ENCODE data around the gene COPG1. TPM values are rescaled to one million over a fixed set of nuclear protein-coding genes. Genes with fewer than 3 reads are reported as not detected.

Gene COPG1
- total RNA-seq, 5 donors from 2014 or later (not counting 1 experiment from before 2014, with no cell fraction given) = 96.0 to 139 (median 116) TPM

- ChIA-PET POLR2A (interaction anchor here (0.5 to 4.2 kb wide), 8 partner anchors 14 to 556 kb away, joined by 3 to 21 read pairs (median 4); partner anchors contain the start of gene COPG1 (in 1 of the 2)), CTCF (interaction anchor here in 1 of 2 donors (0.6 to 2.4 kb wide), 5 partner anchors 23 to 309 kb away, joined by 3 to 12 read pairs (median 4); partner anchors contain the start of gene COPG1)
- Mint-ChIP-seq H3K4me1 (peaks cover 44 to 62% (median 49%) of the 10 kb centered on the region in 3 donors), H3K36me3 (peaks cover 18% of the 10 kb centered on the region), H3K9me3 (no peaks in the 10 kb centered on the region), H3K4me3 (peak overlapping the region; percentile 83 to 96 (median 94)), H3K27me3 (no peaks in the 10 kb centered on the region), H3K27ac (peak overlapping the region; percentile 95 to 96)
- Histone ChIP-seq H3K27me3 (replicated peaks in 1 of 2; ENCODE audit: control insufficient read depth in 2 of 2, extremely low read depth in 1 of 2, insufficient read depth in 2 of 2, low read length in 1 of 2) (no peaks in the 10 kb centered on the region), H3K27ac (ENCODE audit: low read length) (peak overlapping the region; percentile 95), H3K9me3 (no peaks in the 10 kb centered on the region), H3K4me1 (ENCODE audit: control insufficient read depth in 1 of 2, extremely low read depth in 1 of 2, insufficient read depth in 2 of 2, low read length in 2 of 2) (peaks cover 6 to 38% of the 10 kb centered on the region in 2 experiments), H3K4me3 (ENCODE audit: control insufficient read depth in 1 of 2, extremely low read depth in 1 of 2, low read length in 1 of 2) (peak overlapping the region; percentile 84 to 94), H3K36me3 (ENCODE audit: control insufficient read depth in 2 of 2, extremely low read depth in 1 of 2, insufficient read depth in 1 of 2, low read length in 1 of 2) (peaks cover 3 to 30% of the 10 kb centered on the region in 2 donors)
- DNase-seq (peak in 34 of 35 experiments; percentile 13 to 68 (median 30)), ATAC-seq (replicated peaks in 1 of 4) (peak; percentile 20 to 41 (median 32))
- under 1% methylated on average over 71 of the region's 82 CpGs for WGBS (ENCODE audit: insufficient coverage)
Observed at GRCh38 chr3:129278966-129279906, 29.8 kb downstream of the COPG1 start.

- H3K36me3 ChIP-seq (ENCODE audit: control insufficient read depth in 2 of 2, extremely low read depth in 1 of 2, insufficient read depth in 1 of 2, low read length in 1 of 2) = peaks cover 0 to 24% of the 10 kb centered on the region in 2 donors
- no CpG with 5 or more reads among the region's 2 CpGs for WGBS (ENCODE audit: insufficient coverage)
- H3K4me3 ChIP-seq (ENCODE audit: control insufficient read depth in 1 of 2, extremely low read depth in 1 of 2, low read length in 1 of 2) = peak overlapping the region in 1 of 2 donors; percentile 94
- no peaks in the 10 kb centered on the region for H3K27me3 ChIP-seq (replicated peaks in 1 of 2; ENCODE audit: control insufficient read depth in 2 of 2, extremely low read depth in 1 of 2, insufficient read depth in 2 of 2, low read length in 1 of 2)
- H3K27ac Mint-ChIP-seq = peak overlapping the region; percentile 95 to 96
- H3K4me1 Mint-ChIP-seq = peaks cover 48 to 70% (median 55%) of the 10 kb centered on the region in 3 donors
- H3K27me3 Mint-ChIP-seq = no peaks in the 10 kb centered on the region
- no peak for ATAC-seq (replicated peaks in 1 of 4)
- no peaks in the 10 kb centered on the region for H3K9me3 ChIP-seq
- DNase-seq = no peak
- ChIA-PET POLR2A (interaction anchor here (0.5 to 4.2 kb wide), 7 partner anchors 15 to 557 kb away, joined by 3 to 21 read pairs (median 5); a partner anchor contains a TSS), CTCF (interaction anchor here in 1 of 2 donors (1.3 to 2.4 kb wide), 2 partner anchors 22 to 36 kb away, joined by 3 to 12 read pairs; a partner anchor contains a TSS)
- peaks cover 9% of the 10 kb centered on the region for H3K36me3 Mint-ChIP-seq
- peaks cover 6 to 38% of the 10 kb centered on the region in 2 experiments for H3K4me1 ChIP-seq (ENCODE audit: control insufficient read depth in 1 of 2, extremely low read depth in 1 of 2, insufficient read depth in 2 of 2, low read length in 2 of 2)
- peak overlapping the region; percentile 83 to 96 (median 94) for H3K4me3 Mint-ChIP-seq
- no peaks in the 10 kb centered on the region for H3K9me3 Mint-ChIP-seq
- H3K27ac ChIP-seq (ENCODE audit: low read length) = peak overlapping the region; percentile 95
Observed at GRCh38 chr3:129280183-129280582, 30.8 kb downstream of the COPG1 start.

- Histone ChIP-seq H3K4me1 (ENCODE audit: control insufficient read depth in 1 of 2, extremely low read depth in 1 of 2, insufficient read depth in 2 of 2, low read length in 2 of 2) (peaks cover 6 to 38% of the 10 kb centered on the region in 2 experiments), H3K4me3 (ENCODE audit: control insufficient read depth in 1 of 2, extremely low read depth in 1 of 2, low read length in 1 of 2) (no peak overlapping the region), H3K27ac (ENCODE audit: low read length) (no peak overlapping the region), H3K9me3 (no peaks in the 10 kb centered on the region), H3K36me3 (ENCODE audit: control insufficient read depth in 2 of 2, extremely low read depth in 1 of 2, insufficient read depth in 1 of 2, low read length in 1 of 2) (peaks cover 6 to 17% of the 10 kb centered on the region in 2 donors), H3K27me3 (replicated peaks in 1 of 2; ENCODE audit: control insufficient read depth in 2 of 2, extremely low read depth in 1 of 2, insufficient read depth in 2 of 2, low read length in 1 of 2) (no peaks in the 10 kb centered on the region)
- no peaks in the 10 kb centered on the region for H3K27me3 Mint-ChIP-seq
- H3K4me3 Mint-ChIP-seq = peak overlapping the region in 1 of 3 donors; percentile 83
- CTCF ChIA-PET = no interaction called here
- POLR2A ChIA-PET = no interaction called here
- WGBS (ENCODE audit: insufficient coverage) = 100% methylated on average over 4 of the region's 5 CpGs
- ATAC-seq (replicated peaks in 1 of 4) (no peak), DNase-seq (no peak)
- H3K36me3 Mint-ChIP-seq = peaks cover 8% of the 10 kb centered on the region
- peak overlapping the region; percentile 80 to 87 for H3K27ac Mint-ChIP-seq
- no peaks in the 10 kb centered on the region for H3K9me3 Mint-ChIP-seq
- peaks cover 48 to 75% (median 61%) of the 10 kb centered on the region in 3 donors for H3K4me1 Mint-ChIP-seq
Observed at GRCh38 chr3:129281726-129282125, 32.3 kb downstream of the COPG1 start.

GRCh38 chr3:129282727-129283327, 33.4 kb downstream of the COPG1 start:
- peak in 2 of 4 experiments; percentile 4 for ATAC-seq (replicated peaks in 1 of 4)
- peak in 2 of 35 experiments; percentile 3 to 40 for DNase-seq
- peaks cover 13% of the 10 kb centered on the region for H3K36me3 Mint-ChIP-seq
- ChIA-PET POLR2A (interaction anchor here (0.7 to 1.6 kb wide), 4 partner anchors 31 to 555 kb away, joined by 3 to 6 read pairs (median 4); a partner anchor contains a TSS), CTCF (interaction anchor here in 1 of 2 donors (0.5 to 2.2 kb wide), 2 partner anchors 34 to 1166 kb away, joined by 3 to 6 read pairs; a partner anchor contains a TSS)
- Histone ChIP-seq H3K9me3 (no peaks in the 10 kb centered on the region), H3K27ac (ENCODE audit: low read length) (peak overlapping the region; percentile 51), H3K4me3 (ENCODE audit: control insufficient read depth in 1 of 2, extremely low read depth in 1 of 2, low read length in 1 of 2) (no peak overlapping the region), H3K36me3 (ENCODE audit: control insufficient read depth in 2 of 2, extremely low read depth in 1 of 2, insufficient read depth in 1 of 2, low read length in 1 of 2) (peaks cover 6 to 14% of the 10 kb centered on the region in 2 donors), H3K27me3 (replicated peaks in 1 of 2; ENCODE audit: control insufficient read depth in 2 of 2, extremely low read depth in 1 of 2, insufficient read depth in 2 of 2, low read length in 1 of 2) (no peaks in the 10 kb centered on the region), H3K4me1 (ENCODE audit: control insufficient read depth in 1 of 2, extremely low read depth in 1 of 2, insufficient read depth in 2 of 2, low read length in 2 of 2) (peaks cover 6 to 36% of the 10 kb centered on the region in 2 experiments)
- H3K9me3 Mint-ChIP-seq = no peaks in the 10 kb centered on the region
- peak overlapping the region; percentile 87 to 93 for H3K27ac Mint-ChIP-seq
- 0% methylated on average over 1 of the region's 6 CpGs for WGBS (ENCODE audit: insufficient coverage)
- H3K4me3 Mint-ChIP-seq = peak overlapping the region; percentile 57 to 83 (median 74)
- peaks cover 48 to 69% (median 59%) of the 10 kb centered on the region in 3 donors for H3K4me1 Mint-ChIP-seq
- no peaks in the 10 kb centered on the region for H3K27me3 Mint-ChIP-seq

- POLR2A ChIA-PET = no interaction called here
Observed at GRCh38 chr3:129286081-129286480, 36.7 kb downstream of the COPG1 start.

GRCh38 chr3:129288446-129288845, 39.0 kb downstream of the COPG1 start:
- Histone ChIP-seq H3K27ac (ENCODE audit: low read length) (no peak overlapping the region), H3K9me3 (no peaks in the 10 kb centered on the region), H3K27me3 (replicated peaks in 1 of 2; ENCODE audit: control insufficient read depth in 2 of 2, extremely low read depth in 1 of 2, insufficient read depth in 2 of 2, low read length in 1 of 2) (no peaks in the 10 kb centered on the region), H3K4me1 (ENCODE audit: control insufficient read depth in 1 of 2, extremely low read depth in 1 of 2, insufficient read depth in 2 of 2, low read length in 2 of 2) (no peaks in the 10 kb centered on the region), H3K36me3 (ENCODE audit: control insufficient read depth in 2 of 2, extremely low read depth in 1 of 2, insufficient read depth in 1 of 2, low read length in 1 of 2) (peaks cover 9 to 60% of the 10 kb centered on the region in 2 donors), H3K4me3 (ENCODE audit: control insufficient read depth in 1 of 2, extremely low read depth in 1 of 2, low read length in 1 of 2) (no peak overlapping the region)
- WGBS (ENCODE audit: insufficient coverage) = no CpG with 5 or more reads among the region's 3 CpGs
- ChIA-PET CTCF (no interaction called here), POLR2A (no interaction called here)
- Mint-ChIP-seq H3K4me3 (no peak overlapping the region), H3K36me3 (peaks cover 33% of the 10 kb centered on the region), H3K9me3 (no peaks in the 10 kb centered on the region), H3K27ac (no peak overlapping the region), H3K4me1 (peaks cover 9 to 29% (median 27%) of the 10 kb centered on the region in 3 donors), H3K27me3 (no peaks in the 10 kb centered on the region)
- DNase-seq (no peak), ATAC-seq (replicated peaks in 1 of 4) (no peak)

More at GRCh38 chr3:129286081-129286480, 36.7 kb downstream of the COPG1 start:
- no peaks in the 10 kb centered on the region for H3K27me3 ChIP-seq (replicated peaks in 1 of 2; ENCODE audit: control insufficient read depth in 2 of 2, extremely low read depth in 1 of 2, insufficient read depth in 2 of 2, low read length in 1 of 2)
- Mint-ChIP-seq H3K27ac (no peak overlapping the region), H3K4me3 (no peak overlapping the region), H3K9me3 (no peaks in the 10 kb centered on the region), H3K36me3 (peaks cover 22% of the 10 kb centered on the region), H3K27me3 (no peaks in the 10 kb centered on the region), H3K4me1 (peaks cover 32 to 48% (median 42%) of the 10 kb centered on the region in 3 donors)
- peaks cover 9 to 41% of the 10 kb centered on the region in 2 donors for H3K36me3 ChIP-seq (ENCODE audit: control insufficient read depth in 2 of 2, extremely low read depth in 1 of 2, insufficient read depth in 1 of 2, low read length in 1 of 2)
- no peak overlapping the region for H3K27ac ChIP-seq (ENCODE audit: low read length)
- no peak for ATAC-seq (replicated peaks in 1 of 4)
- H3K9me3 ChIP-seq = no peaks in the 10 kb centered on the region
- no peak overlapping the region for H3K4me3 ChIP-seq (ENCODE audit: control insufficient read depth in 1 of 2, extremely low read depth in 1 of 2, low read length in 1 of 2)
- DNase-seq = no peak
- CTCF ChIA-PET = interaction anchor here in 1 of 2 donors (0.7 kb wide), 1 partner anchor 255 kb away, joined by 3 read pairs; no protein-coding TSS in a partner anchor
- WGBS (ENCODE audit: insufficient coverage) = 100% methylated on average over 1 of the region's 2 CpGs
- peaks cover 0 to 17% of the 10 kb centered on the region in 2 experiments for H3K4me1 ChIP-seq (ENCODE audit: control insufficient read depth in 1 of 2, extremely low read depth in 1 of 2, insufficient read depth in 2 of 2, low read length in 2 of 2)

Data from T-cell (primary cell).